NCI-H82 treated with DMSO at 0.1 percent for 48 hours (cell line): Measurements from ENCODE around the gene TYW5.

Experiments used
- DNase-seq: peaks from one replicate; lab custom pipeline; 2025; ENCODE audit not compliant: unreplicated experiment; lab: John Stamatoyannopoulos, UW

TYW5 gene

DNA sequence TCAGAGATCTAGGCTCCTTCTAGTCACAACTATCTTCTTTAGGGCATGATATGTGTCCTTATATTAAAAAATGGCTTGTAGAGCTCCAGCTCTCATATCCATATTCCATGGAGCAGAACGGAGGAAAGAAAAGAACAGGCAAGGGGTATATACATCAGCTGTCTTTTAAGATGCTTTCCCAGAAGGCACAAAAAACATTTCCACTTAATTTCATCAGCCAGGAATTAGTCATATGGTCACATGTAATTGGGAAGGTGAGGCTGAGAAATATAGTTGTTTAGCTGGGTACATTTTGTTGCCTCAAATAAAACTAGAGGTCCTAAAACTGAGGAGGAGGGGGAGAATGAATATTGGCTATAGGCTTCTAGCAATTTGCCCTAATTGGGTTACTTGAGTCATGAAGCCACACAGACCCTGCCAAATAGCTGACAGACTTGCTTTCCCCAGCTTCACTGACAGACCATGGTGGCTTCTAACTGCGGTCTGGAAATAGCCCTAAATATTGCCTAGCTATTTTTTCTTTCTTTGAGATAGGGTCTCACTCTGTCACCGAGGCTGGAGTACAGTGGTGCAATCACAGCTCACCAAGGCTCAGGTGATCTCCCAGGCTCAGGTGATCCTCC is 20.1 kb upstream of the TYW5 start:
- no peak for DNase-seq

DNA sequence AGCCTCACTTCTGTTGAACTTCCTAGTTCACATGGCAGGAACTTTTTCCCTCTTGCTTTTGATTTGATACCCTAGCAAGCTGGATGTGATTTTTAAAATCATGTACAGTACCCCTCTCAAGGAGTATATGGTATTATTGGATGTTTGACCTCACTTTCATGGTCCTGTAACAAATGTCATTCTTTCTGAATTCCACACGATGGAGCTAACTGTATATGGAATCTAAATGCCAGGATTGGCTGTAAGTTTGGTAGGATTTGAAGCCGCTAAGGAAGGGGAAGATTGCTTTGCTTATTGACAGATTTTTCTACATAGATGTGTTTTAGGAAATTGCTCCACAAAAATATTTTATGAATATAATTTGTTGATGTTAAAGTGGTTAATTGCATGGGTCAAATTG is 18.4 kb upstream of the TYW5 start:
- DNase-seq = peak; percentile 43

DNA sequence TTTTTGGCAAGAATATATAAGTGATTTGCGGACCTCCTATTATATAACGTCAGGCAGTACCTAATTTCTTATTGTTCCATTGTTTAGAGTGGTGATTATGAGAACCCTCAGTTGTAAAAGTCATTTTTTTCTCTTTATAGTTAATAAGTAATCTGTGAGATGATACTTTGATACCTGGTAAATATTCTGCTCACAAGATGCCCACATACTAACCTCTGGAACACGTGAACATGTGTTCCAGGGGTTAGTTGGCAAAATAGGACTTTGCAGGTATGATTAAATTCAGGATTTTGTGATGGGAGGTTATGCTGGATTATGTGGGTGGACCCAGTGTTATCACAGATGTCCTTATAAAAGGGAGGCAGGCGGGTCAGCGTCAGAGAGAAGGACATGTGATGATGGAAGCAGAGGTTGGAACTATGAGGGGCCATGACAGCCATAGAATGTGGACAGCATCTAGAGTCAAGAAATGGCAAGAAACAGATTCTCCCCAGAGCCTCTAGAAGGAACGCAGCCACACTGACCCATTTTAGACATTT is 16.9 kb upstream of the TYW5 start:
- no peak for DNase-seq

DNA sequence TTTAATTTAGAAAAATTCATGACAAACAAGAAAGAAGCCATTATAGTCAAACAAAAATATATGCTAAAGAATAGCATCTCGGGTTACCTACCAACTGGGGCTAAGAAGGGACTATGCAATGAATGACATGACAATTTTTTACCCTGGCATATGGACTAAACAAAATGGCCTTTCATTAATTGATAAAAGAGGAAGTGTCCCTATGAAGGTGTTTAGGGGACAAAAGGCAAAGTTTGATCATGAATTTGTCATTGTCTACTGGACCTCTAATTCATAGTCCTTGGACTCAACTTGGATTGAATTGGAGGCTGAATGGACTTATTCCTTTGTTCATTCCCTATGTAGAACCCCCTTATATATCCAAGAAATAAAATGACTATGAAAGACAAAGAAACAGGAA is 12.8 kb upstream of the TYW5 start:
- no peak for DNase-seq

DNA sequence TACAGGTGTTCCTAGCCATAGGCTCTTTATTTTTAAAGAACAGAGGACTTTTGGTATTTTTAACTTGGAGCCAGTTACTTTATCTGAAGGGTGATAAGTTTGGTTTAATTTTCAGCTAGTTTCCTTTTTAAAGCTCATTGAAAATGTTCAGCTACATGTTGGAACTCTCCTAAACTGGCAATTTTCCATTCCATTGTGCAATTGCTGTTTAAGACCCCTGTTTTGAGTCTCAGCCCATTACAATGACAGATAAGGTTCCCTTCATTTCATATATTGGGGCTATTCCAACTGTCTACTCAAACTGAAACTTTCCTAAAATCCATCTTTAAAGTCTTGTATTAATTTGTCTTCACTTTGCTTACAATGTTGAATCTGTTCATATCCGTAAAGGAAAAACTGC is 11.7 kb upstream of the TYW5 start:
- no peak for DNase-seq

DNA sequence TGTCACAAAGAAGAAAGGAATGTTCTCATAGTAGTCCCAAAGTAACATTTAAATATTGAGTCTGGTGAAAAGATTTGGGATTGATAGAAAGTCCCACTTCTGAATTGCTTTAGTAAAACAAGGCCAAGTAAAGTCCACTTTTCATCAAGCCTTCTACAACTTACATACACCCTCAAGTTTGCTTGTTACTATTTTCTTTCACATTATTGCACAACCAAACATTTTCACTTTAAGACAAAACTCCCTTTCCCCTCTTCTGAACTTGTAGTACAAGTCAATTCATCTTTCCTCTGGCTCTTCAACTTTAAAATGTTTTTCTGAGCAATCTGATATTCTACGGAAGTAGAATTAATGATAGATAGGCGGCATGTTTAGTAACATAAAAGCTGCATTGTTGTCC is 11.1 kb upstream of the TYW5 start:
- DNase-seq = no peak

DNA sequence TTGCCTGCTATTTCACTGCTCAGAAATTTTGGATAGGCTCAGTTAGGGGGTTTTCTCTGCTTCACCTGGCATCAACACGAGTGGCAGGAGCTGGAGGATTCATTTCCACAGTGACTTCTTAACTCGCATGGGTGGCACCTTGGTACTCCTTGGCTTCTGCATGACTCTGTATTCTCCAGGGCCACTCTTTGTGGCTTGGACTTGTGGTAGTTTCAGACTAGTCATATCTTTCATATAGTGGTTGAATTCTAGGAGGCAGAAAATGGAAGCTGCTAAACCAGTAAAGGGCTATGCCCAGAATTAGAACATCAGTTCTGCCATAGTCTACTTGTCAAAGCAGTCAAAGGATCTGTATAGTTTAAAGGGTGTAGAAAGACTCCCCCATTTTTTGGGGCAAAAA is 6.9 kb upstream of the TYW5 start:
- DNase-seq = no peak

DNA sequence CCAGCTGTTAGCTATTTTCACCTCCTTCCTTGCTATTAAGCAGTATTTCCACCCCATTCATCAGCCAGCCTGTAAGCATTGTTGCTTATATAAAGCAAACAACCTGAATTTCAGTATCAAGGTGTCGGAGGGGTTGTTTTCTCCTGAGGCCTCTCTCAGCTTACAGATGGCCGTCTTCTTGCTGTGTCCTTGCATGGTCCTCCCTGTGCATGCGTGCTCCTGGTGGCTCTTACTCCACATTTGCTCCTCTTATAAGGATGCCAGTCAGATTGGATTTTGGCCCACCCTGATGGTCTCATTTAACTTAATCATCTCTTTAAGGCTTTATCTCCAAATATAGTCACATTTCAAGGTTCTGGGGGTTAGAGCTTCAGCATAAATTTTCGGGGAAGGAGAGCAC is 2.7 kb upstream of the TYW5 start:
- no peak for DNase-seq

DNA sequence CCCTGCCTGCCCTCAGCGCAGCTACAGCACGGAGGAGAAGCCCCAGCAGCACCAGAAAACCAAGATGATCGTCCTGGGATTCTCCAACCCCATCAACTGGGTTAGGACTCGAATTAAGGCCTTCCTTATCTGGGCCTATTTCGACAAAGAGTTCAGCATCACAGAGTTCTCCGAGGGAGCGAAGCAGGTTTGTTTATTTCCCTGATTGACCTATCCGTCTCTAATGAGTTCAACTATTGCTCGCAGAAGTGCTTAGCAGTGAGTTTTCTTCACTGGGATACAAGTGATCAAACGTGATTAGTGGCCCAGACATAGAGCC is 730 bp upstream of the TYW5 start:
- no peak for DNase-seq

DNA sequence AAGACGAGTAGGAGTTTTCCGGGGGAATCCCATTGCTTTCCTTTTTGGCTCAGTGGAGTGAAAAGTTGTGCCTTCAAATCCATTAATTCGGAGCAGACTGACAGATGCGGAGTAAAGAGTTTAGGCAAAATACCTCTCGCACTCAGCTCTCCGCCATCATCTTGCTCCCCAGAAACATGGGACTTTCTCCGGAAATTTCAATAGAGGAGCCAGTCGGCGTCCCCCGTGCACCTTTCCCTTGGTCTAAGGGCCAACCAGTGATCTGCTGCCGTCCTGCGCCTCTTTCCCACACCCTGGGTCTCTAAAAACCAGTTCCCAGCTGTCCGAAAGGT is 318 bp downstream of the TYW5 start:
- no peak for DNase-seq

DNA sequence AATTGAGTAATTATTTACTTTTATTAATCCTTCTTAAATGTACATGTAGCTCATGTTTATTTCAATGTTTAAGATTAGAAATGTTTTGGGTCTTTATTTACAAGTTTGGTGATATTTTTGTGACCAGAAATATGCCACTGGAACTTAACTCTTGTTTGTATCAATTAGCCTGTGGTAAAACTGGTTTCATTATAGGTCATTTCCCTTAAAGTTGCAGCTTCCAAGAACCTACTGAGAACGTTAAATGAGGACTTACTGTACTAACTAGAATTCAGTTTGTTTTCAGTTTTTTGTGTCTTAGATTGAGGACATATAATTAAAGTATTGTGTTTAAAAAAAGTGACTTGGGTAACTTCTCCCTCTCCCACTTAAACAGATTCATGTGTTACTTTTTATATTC is 4.3 kb downstream of the TYW5 start:
- no peak for DNase-seq

DNA sequence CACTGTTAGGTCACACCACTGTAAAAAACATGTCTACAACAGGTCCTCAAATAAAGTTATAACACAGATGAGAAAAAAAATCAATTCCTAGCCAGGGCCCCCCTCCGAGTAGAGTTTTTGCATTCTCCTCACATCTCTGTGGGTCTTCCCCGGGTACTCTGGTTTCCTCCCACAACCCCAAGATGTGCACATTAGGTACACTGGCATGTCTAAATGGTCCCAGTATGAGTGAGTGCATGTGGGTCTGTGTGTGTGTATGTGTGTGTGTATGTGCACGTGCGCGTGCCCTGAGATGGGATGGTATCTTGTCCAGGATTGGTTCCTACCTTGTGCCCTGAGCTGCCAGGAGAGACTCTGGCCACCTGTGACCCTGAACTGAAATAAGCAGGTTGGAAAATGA is 4.9 kb downstream of the TYW5 start:
- no peak for DNase-seq

DNA sequence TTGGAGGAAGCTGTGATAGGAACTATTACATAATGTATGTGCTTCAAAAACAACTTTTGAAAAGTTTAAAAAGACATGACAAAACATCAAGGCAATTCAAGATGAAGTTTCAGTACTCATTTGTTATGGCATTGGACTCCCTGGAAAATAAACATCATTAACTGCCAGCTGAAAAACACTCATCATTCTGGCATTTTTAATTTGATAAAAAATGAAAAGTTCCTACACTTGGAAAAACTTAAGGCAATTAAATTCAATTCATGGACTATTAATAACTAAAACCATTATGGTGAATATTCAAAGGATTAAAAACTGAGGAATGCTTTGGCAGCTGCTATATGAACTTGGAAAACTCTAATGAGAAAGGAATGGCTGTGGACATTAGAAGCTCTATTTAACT is 8.5 kb downstream of the TYW5 start:
- no peak for DNase-seq

DNA sequence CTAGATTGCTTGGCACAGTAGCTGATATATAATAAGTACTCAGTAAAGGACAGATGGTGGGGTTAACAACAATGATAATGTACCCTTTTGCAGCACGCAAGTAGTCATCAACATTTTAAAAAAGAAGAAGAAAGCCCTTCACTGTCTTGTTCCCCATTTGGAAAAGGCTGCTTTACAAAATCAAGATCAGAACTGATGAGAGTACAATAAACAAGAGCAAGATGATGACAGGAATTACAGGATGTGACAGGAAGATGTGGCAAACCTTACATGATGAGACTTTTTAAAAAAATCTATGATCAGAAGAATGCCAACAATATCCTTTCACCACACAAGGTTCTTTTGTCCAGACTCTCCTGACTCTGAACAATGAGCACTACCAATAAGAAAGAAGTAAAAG is 9.1 kb downstream of the TYW5 start:
- no peak for DNase-seq

DNA sequence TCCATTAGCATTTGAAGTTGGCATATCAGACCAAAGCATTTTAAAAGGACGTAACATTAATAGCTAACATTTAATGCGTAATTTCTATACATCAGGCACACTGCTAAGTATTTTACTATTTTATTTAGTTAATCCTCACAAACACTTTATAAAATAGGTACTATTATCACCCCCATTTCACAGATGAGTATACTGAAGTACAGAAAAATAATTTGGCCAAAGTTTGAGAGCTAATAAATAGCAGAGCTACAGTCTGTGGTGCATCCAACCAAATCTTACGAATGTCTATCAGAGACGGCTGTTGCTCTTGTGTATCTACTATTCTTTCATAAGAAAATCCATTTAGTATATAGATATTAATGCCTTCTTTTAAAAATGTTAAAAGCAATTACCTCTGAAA is 11.9 kb downstream of the TYW5 start:
- DNase-seq = no peak

DNA sequence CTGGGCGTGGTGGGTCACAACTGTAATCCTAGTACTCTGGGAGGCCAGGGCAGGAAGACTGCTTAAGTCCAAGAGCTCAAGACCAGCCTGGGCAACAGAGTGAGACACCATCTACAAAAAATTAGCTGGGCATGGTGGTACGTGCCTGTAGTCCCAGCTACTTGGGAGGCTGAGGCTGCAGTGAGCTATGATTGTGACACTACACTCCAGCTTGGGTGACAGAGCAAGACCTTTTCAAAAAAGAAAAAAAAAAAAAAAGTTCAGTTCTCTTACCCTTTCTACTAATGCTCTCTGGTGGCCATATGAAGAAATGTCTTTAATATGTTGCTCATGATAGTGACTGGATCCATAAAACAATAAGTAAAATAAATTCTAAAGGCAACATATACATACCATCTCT is 14.9 kb downstream of the TYW5 start:
- DNase-seq = peak; percentile 21

DNA sequence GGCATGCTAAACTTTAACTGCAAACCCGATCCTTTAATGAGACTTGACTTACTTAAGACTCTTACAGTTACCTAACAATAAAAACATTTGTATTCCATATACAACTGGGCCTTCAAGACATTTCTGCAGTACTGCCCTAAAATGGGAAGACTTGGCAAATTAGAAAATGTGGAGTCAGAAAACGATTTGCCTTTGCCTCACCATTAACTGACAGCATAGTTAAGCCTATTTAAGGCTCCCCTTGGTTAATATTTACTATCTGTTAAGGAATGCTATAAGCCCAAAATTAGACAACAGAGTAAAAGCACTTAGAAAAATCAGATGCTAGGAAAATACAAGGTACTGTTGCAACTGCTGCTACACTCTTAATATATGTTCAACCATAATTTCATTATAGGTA is 18.7 kb downstream of the TYW5 start:
- no peak for DNase-seq

DNA sequence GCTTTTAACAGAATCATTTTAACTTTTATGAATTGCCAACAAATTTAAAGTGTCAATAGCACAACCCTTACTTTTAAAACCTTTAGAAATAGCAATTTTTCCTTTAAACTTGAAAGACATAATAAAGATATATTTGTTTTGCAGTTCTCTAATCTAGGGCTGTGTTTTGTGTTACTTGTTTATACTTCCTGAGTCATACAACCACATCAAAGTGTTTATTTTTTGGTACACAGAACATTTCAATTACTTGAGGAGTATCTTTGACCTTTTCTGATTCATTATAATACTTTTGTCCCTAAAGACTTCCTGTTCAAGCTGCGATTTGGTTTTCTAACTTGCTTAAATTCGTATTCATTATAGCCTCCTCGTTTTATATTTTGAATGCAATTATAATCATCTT is 21.8 kb downstream of the TYW5 start:
- DNase-seq = no peak

DNA sequence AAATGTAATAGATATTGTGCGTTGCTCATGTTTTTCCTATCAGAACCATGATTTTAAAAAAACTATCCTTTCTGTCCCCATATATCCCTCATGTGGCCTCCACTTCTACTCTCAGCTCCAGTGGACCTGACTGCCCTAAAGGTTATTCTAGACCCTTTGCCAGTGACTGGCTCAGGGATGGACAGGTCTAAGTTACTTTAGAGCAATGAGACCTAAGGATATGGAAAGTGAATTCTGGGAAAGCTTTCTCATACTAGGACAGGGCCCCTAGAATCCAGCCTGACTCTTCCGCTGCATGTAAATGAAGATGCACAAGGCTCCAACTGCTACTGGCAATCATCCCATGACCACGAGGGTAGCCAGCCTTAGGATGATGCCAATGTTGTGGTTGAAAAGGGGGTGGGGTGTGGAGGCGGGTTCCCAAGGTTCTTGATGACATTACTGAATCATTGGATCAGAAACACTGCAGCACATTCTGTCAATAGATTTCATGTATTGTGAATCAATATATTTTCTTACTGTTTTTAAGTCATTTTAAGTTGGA is 22.9 kb downstream of the TYW5 start:
- DNase-seq = no peak

DNA sequence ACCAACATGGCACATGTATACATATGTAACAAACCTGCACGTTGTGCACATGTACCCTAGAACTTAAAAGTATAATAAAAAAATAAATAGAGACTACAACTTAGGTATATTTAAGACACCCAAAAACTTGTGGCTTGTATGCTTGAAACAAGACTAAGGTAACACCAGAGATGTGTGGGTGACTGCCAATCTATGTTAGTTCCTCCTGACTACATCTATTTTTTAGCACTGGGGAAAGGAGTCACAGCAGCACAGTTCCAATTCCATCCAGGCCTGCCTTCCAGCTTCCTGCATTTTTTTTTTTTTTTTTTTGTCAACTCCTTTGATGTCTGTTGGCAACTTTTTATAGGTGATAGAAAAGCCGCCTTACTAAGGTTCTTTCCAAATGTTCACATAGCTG is 26.0 kb downstream of the TYW5 start:
- DNase-seq = no peak

DNA sequence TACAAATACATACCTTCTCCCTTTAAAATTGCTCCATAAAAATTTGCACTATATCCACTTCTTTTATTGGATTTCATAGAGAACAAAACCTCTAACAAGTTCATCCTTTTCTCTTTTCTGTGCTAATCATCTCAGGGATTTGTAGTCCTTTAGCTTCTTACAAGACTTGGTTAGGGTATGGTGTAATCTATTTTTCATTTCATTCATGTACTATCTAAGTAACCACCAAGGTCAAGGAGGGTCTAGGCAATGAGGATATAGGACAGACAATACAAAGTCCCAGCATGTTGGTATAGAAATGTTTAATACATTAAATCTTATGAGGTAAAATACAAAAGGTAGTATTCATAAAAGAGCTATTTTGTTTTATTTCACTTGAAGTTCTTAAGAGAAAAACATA is 26.7 kb downstream of the TYW5 start:
- DNase-seq = no peak

DNA sequence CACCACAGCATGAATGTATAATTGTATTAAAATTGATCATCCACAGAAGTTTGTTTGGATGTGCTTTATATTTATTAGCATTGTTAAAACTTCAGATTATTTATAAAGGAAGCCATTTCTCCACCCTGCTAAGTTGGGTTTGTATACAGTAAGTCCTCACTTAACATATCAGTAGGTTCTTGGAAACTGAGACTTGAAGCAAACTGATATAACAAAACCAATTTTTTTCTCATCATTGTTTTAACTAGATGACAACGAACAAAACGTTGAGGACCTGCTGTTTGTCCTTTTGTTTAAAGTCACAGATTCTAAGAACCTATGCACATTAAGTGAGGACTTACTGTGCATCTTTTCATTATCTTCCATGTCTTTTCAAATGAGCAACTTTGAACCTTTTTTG is 27.1 kb downstream of the TYW5 start:
- DNase-seq = no peak

DNA sequence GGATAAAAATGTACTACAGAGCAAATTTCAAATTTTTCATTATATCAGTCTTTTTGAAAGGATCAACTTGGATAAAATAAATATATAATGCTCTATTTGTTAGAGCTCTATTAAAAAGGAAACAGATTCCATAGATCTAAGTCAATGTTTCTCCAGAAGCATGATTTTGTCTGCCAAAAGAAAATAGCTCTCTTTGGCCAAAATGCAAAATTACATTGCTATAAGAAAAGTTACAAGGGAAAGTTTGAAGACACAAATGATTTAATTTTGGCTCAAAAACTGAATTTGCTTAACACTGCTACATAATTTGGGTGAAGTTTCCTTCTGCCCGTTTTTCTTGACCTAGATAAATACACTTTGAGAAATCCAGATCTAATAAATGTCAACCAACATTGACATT is 28.5 kb downstream of the TYW5 start:
- DNase-seq = no peak

DNA sequence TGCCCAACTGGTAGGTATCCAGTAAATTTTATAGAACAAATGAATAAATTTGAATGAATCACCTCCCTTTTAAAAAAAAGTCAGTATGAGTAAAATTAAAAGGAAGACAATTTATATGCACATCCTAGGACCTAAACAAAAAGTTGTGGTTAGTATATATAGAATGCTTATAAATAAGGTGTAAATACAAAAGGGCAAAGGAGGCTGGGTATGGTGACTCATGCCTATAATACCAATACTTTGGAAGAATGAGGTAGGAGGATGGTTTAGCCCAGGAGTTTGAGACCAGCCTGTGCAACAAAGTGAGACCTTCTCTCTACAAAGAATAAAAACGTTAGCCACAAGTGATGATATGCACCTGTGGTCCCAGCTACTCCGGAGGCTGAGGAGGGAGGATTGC is 31.4 kb downstream of the TYW5 start:
- no peak for DNase-seq
